HuH-7 (cell line): ENCODE data around the gene CAMTA1.

ENCODE experiments used
- DNase-seq: peaks from one replicate; pipeline ENCODE4 v3.0.0; 2011; ENCODE audit warnings: low spot score

Gene CAMTA1

GRCh38 chr1:6850537-6850936, 65.3 kb downstream of the CAMTA1 start:
- no peak for DNase-seq

GRCh38 chr1:6852136-6852890, 67.1 kb downstream of the CAMTA1 start:
- DNase-seq, result no peak

- no peak for DNase-seq
Observed at GRCh38 chr1:6854166-6854565, 68.9 kb downstream of the CAMTA1 start.

GRCh38 chr1:6857831-6858230, 72.6 kb downstream of the CAMTA1 start:
- no peak for DNase-seq

- DNase-seq, result no peak
Observed at GRCh38 chr1:6858596-6858995, 73.3 kb downstream of the CAMTA1 start.

GRCh38 chr1:6859415-6860343, 74.4 kb downstream of the CAMTA1 start:
- no peak for DNase-seq

- no peak for DNase-seq
Observed at GRCh38 chr1:6860401-6860800, 75.1 kb downstream of the CAMTA1 start.

GRCh38 chr1:6861075-6861724, 75.9 kb downstream of the CAMTA1 start:
- DNase-seq, result no peak

- DNase-seq, result no peak
Observed at GRCh38 chr1:6862906-6863305, 77.7 kb downstream of the CAMTA1 start.

GRCh38 chr1:6864166-6864565, 78.9 kb downstream of the CAMTA1 start:
- DNase-seq, result no peak

- no peak for DNase-seq
Observed at GRCh38 chr1:6866825-6867224, 81.6 kb downstream of the CAMTA1 start.

GRCh38 chr1:6867321-6867720, 82.1 kb downstream of the CAMTA1 start:
- no peak for DNase-seq

- no peak for DNase-seq
Observed at GRCh38 chr1:6867729-6868659, 82.7 kb downstream of the CAMTA1 start.

- DNase-seq, result no peak
Observed at GRCh38 chr1:6868660-6869380, 83.6 kb downstream of the CAMTA1 start.

- no peak for DNase-seq
Observed at GRCh38 chr1:6869545-6869944, 84.3 kb downstream of the CAMTA1 start.

GRCh38 chr1:6870086-6870485, 84.8 kb downstream of the CAMTA1 start:
- DNase-seq, result no peak

GRCh38 chr1:6870571-6870970, 85.3 kb downstream of the CAMTA1 start:
- DNase-seq, result no peak

- no peak for DNase-seq
Observed at GRCh38 chr1:6871300-6871972, 86.2 kb downstream of the CAMTA1 start.

GRCh38 chr1:6872573-6873261, 87.5 kb downstream of the CAMTA1 start:
- no peak for DNase-seq
